OCI-LY7 (cell line): Measurements from ENCODE around the gene LAMA2. TPM values are rescaled to one million over a fixed set of nuclear protein-coding genes. Genes with fewer than 3 reads are reported as not detected.
A peak's percentile ranks its signal among the peaks of the same experiment; 100 is the strongest.

Experiments used
- BruUV-seq: library from RNA; stranded (reverse); fragments of 400-500 nt; replicated peaks from 2 replicates; lab custom pipeline; 2021; lab: Mats Ljungman, UMichigan
- CTCF ChIA-PET: fragments of 300-600 bp; sonication (Branson Sonifier 250); formaldehyde crosslinking; loops from one replicate; lab custom pipeline; 2022; ENCODE audit warnings: antibody characterized with exemption; ENCODE audit not compliant: unreplicated experiment; lab: Charles Lee
- POLR2A ChIA-PET: fragments of 300-600 bp; sonication (Branson Sonifier 250); formaldehyde crosslinking; loops from one replicate; lab custom pipeline; 2022; ENCODE audit warnings: antibody characterized with exemption; lab: Charles Lee
- DNase-seq: peaks from one replicate; pipeline ENCODE4 v3.0.0-alpha.2; 2015; ENCODE audit warnings: low spot score
- H2AFZ ChIP-seq: fragments of 200-600 bp; sonication (generic), shearing (Covaris generic); 2 replicates; pipeline ENCODE4 v1.6.1; 2014; ENCODE audit warnings: mild to moderate bottlenecking, antibody characterized with exemption, low read length, moderate library complexity
- H3K27ac ChIP-seq: fragments of 200-600 bp; sonication (generic); 2 replicates; pipeline ENCODE4 v1.5.1; 2014; ENCODE audit warnings: mixed run types, low read depth, mild to moderate bottlenecking, moderate library complexity, low read length, inconsistent platforms; ENCODE audit not compliant: poor library complexity, severe bottlenecking
- H3K36me3 ChIP-seq: fragments of 200-600 bp; sonication (generic); 2 replicates; pipeline ENCODE4 v1.6.1; 2014; ENCODE audit warnings: mild to moderate bottlenecking, antibody characterized with exemption, low read length, moderate library complexity, mixed read lengths; ENCODE audit not compliant: insufficient read depth
- H3K4me1 ChIP-seq: fragments of 200-600 bp; sonication (generic); 2 replicates; pipeline ENCODE4 v1.5.1; 2014; ENCODE audit warnings: mild to moderate bottlenecking, low read length; ENCODE audit not compliant: insufficient read depth, poor library complexity, severe bottlenecking
- H3K4me2 ChIP-seq: fragments of 200-600 bp; sonication (generic); 2 replicates; pipeline ENCODE4 v1.6.1; 2014; ENCODE audit warnings: mild to moderate bottlenecking, low read length
- H3K4me3 ChIP-seq: fragments of 200-600 bp; sonication (generic); 2 replicates; pipeline ENCODE4 v1.5.1; 2014; ENCODE audit warnings: mild to moderate bottlenecking, low read depth, low read length; ENCODE audit not compliant: poor library complexity, severe bottlenecking
- H3K79me2 ChIP-seq: fragments of 200-600 bp; sonication (generic); 2 replicates; pipeline ENCODE4 v1.6.1; 2016; ENCODE audit warnings: low read depth, mild to moderate bottlenecking, low read length, moderate library complexity, mixed read lengths; ENCODE audit not compliant: insufficient read depth
- H3K9me2 ChIP-seq: fragments of 200-600 bp; sonication (generic); 2 replicates; pipeline ENCODE4 v1.6.1; 2016; ENCODE audit warnings: mild to moderate bottlenecking, low read length, mixed read lengths; ENCODE audit not compliant: insufficient read depth
- H3K9me3 ChIP-seq: fragments of 200-600 bp; sonication (generic); 2 replicates; pipeline ENCODE4 v1.6.1; 2014; ENCODE audit warnings: mild to moderate bottlenecking, mixed run types, low read length, mixed read lengths
- H4K20me1 ChIP-seq: fragments of 200-600 bp; sonication (generic); 2 replicates; pipeline ENCODE4 v1.6.1; 2014; ENCODE audit warnings: mild to moderate bottlenecking, antibody characterized with exemption, low read length, moderate library complexity, mixed read lengths; ENCODE audit not compliant: insufficient read depth
- EZH2phosphoT487 ChIP-seq: fragments of 200-600 bp; sonication (generic); IDR thresholded peaks from 2 replicates; pipeline ENCODE4 v1.6.1; 2018; ENCODE audit warnings: low read depth, borderline replicate concordance, mild to moderate bottlenecking, mixed run types, antibody characterized with exemption, low read length, moderate library complexity, mixed read lengths
- intact Hi-C: fragments of 100-400 bp; cut with micrococcal nuclease; formaldehyde crosslinking; loops from one replicate; pipeline ENCODE4 v1.10.0; 2022; ENCODE audit not compliant: unreplicated experiment
- total RNA-seq, 2 experiments: library from RNA; depleted of rRNA in 1 of 2; stranded (reverse); fragments of >200 nt in 1 of 2; shearing (Covaris generic) in 1 of 2; gene quantifications; 2 replicates each; pipeline ENCODE4 v1.2.3, GENCODE V29; 2014 to 2022
- TF ChIP-seq, protein P1 (sequence below): fragments of 200-600 bp; sonication (generic); conservative IDR thresholded peaks from 2 replicates; pipeline ENCODE4 v1.5.1; 2014; ENCODE audit warnings: mild to moderate bottlenecking, antibody characterized with exemption, low read length, moderate library complexity, mixed read lengths

The LAMA2 gene
- total RNA-seq, 2 experiments from 2014 or later, result not detected

DNA sequence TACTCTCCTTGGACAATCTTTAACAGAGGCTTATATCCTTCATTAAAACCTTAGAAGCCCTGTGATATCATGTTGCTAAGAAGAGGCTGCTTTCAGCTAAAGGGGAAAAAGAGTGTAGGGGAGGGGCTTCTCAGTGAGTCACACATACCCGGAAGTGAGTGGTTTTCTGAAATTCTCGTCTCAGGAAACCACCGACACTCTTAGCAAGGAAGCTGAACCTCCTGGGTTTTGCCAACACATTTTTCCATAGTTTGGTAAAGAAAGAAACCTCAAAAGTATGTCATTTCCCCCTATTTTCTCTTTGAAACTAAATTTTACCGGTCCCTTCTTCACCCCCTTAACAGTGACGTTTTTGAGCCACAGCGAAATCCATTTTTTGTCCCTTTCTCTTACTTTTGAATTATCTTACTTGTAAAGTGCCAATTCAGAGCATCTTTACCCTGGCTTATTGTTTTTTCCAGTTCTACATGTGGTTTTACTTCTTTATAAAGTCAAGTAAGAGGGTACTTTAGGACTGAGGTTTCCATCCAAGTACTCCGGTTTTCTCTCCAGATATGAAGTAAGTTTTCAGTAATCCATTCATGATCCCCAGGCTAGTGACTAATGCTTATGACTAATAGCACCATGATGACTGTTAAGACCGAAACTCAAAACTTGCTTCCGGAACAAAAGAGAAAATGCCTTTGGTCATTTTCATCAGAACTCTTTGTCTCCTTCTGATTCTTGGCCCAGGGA, 607.8 kb downstream of the LAMA2 start:
- ChIA-PET CTCF (interaction anchor here (1.1 kb wide), 1 partner anchor 10 kb away, joined by 3 read pairs; no protein-coding TSS in a partner anchor), POLR2A (interaction anchor here (1.2 kb wide), 1 partner anchor 13 kb away, joined by 3 read pairs; no protein-coding TSS in a partner anchor)
- peak; percentile 29 for DNase-seq
- Histone ChIP-seq H3K9me2 (no peaks in the 10 kb centered on the region), H3K79me2 (no peaks in the 10 kb centered on the region), H3K4me2 (peak overlapping the region; percentile 37; the same call in 1 of the 2 replicates), H3K4me1 (no peaks in the 10 kb centered on the region), H3K36me3 (no peaks in the 10 kb centered on the region), H3K27ac (no peak overlapping the region), H3K9me3 (no peaks in the 10 kb centered on the region), H2AFZ (peak overlapping the region; percentile 92), H4K20me1 (no peaks in the 10 kb centered on the region), H3K4me3 (no peak overlapping the region)
- TF ChIP-seq, protein P1, sequence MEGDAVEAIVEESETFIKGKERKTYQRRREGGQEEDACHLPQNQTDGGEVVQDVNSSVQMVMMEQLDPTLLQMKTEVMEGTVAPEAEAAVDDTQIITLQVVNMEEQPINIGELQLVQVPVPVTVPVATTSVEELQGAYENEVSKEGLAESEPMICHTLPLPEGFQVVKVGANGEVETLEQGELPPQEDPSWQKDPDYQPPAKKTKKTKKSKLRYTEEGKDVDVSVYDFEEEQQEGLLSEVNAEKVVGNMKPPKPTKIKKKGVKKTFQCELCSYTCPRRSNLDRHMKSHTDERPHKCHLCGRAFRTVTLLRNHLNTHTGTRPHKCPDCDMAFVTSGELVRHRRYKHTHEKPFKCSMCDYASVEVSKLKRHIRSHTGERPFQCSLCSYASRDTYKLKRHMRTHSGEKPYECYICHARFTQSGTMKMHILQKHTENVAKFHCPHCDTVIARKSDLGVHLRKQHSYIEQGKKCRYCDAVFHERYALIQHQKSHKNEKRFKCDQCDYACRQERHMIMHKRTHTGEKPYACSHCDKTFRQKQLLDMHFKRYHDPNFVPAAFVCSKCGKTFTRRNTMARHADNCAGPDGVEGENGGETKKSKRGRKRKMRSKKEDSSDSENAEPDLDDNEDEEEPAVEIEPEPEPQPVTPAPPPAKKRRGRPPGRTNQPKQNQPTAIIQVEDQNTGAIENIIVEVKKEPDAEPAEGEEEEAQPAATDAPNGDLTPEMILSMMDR, result no peak
- no peak for TF ChIP-seq EZH2phosphoT487
- no TSS peak for BruUV-seq
- intact Hi-C loops, result no loop called here

DNA sequence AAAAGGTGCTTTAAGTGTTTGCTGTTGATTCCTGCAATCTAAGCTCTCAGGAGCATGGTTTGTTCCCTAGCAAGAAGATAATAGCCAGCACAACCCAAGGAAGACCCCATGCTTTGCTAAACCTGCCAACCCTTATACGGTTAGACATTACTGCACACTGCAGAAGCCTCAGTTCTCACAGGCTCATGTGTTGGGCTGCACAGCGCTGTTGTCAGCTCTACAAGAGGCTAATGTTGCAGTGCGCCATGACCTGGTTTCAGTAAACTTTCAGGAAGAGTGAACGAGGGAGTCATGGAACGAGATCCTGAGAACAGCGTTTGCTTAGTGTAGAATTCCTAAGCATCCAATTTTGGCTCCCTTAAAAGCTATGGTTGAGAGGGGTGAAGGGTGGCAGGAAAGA, 608.5 kb downstream of the LAMA2 start:
- no peaks in the 10 kb centered on the region for H4K20me1 ChIP-seq
- CTCF ChIA-PET, result interaction anchor here (0.9 kb wide), 1 partner anchor 10 kb away, joined by 3 read pairs; no protein-coding TSS in a partner anchor
- H3K27ac ChIP-seq, result no peak overlapping the region
- no peaks in the 10 kb centered on the region for H3K9me3 ChIP-seq
- H2AFZ ChIP-seq, result peak overlapping the region; percentile 92
- H3K79me2 ChIP-seq, result no peaks in the 10 kb centered on the region
- H3K4me2 ChIP-seq, result no peak overlapping the region
- TF ChIP-seq, protein P1, result no peak
- no peak for TF ChIP-seq EZH2phosphoT487
- H3K4me3 ChIP-seq, result no peak overlapping the region
- H3K36me3 ChIP-seq, result no peaks in the 10 kb centered on the region
- H3K9me2 ChIP-seq, result no peaks in the 10 kb centered on the region
- no TSS peak for BruUV-seq
- intact Hi-C loops, result no loop called here
- no peaks in the 10 kb centered on the region for H3K4me1 ChIP-seq
- DNase-seq, result no peak
- POLR2A ChIA-PET, result no interaction called here

DNA sequence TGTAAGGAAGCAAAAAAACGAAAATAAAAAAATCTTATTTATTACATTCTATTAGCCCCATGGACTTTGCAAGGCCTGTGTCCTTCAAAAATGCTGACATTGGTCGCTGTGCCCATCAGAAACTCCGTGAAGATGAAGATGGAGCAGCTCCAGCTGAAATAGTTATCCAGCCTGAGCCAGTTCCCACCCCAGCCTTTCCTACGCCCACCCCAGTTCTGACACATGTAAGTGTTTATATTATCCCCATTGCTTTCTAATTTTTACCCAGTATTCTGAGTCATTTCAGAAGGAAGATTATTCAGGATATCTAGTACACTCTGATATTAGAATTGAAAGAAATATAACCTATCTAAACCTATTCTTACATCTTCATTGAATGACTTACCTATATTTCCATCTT, 609.3 kb downstream of the LAMA2 start:
- DNase-seq, result no peak
- BruUV-seq, result no TSS peak

More for the DNA sequence above, 609.3 kb downstream of the LAMA2 start:
- Histone ChIP-seq H3K36me3 (no peaks in the 10 kb centered on the region), H3K27ac (no peak overlapping the region), H3K79me2 (no peaks in the 10 kb centered on the region), H3K4me1 (no peaks in the 10 kb centered on the region), H2AFZ (no peak overlapping the region), H4K20me1 (no peaks in the 10 kb centered on the region), H3K9me2 (no peaks in the 10 kb centered on the region), H3K4me3 (no peak overlapping the region), H3K9me3 (no peaks in the 10 kb centered on the region), H3K4me2 (no peak overlapping the region)
- intact Hi-C loops, result no loop called here
- CTCF ChIA-PET, result interaction anchor here (0.9 kb wide), 1 partner anchor 9 kb away, joined by 3 read pairs; no protein-coding TSS in a partner anchor
- POLR2A ChIA-PET, result no interaction called here
- TF ChIP-seq, protein P1, result no peak
- TF ChIP-seq EZH2phosphoT487, result no peak
